Measurements from ENCODE around the gene PLEKHH1.

DNA sequence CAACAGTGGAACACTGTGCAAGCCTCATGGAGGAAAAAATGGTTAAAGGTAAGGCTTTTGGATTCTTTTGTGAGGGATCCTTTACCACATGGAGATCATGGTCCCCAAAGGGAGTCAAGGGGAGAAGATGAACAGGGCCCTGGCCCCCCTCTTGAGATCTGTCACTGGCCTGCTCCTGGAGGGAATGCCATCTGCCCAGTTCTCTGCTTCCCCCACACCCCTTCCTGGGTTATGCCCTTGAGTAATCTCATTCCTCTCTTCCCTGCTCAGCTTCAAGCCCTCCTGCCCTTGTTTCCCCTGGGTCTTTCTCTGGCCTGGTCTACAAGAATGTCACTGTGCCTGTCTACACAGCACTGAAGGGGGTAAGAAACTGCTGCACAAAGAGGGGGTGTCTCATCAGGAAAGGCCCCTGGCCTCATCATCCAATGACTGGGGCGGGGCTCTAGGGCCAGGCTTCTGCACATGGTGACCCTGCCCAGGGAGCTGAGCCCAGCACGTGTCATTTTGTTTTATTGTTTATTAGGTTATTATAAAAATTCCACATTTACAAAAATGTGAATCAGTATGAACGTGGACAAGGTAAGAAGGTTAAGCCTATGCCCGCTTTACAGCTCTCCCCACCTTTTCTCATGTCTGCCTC, 36.7 kb downstream of the PLEKHH1 start:
- no peak for TF ChIP-seq POLR2A (IDR thresholded peaks at IDR 0.05)
- TF ChIP-seq CTCF (IDR thresholded peaks at IDR 0.05) = no peak
